Measurements from ENCODE around the gene PBXIP1. TPM values are rescaled to one million over a fixed set of nuclear protein-coding genes. Genes with fewer than 3 reads are reported as not detected.

Gene PBXIP1
- total and polyA plus RNA-seq, 2 of the 13 experiments (the other 11 are each of a cell fraction or from before 2014, with no cell fraction given) = 16.3 to 31.9 TPM

GRCh38 chr1:155000726-155001424, 45.0 kb upstream of the PBXIP1 start (continued):
- 0 out of 2 replicates have a peak, but pooled peaks have one; percentile 34 for TF ChIP-seq HOMEZ (CRISPR knock-in tag; IDR thresholded peaks at IDR 0.05; ENCODE audit: low read depth)
- peak; percentile 72 for TF ChIP-seq HOXA5 (CRISPR knock-in tag; IDR thresholded peaks at IDR 0.05)
- no peak for TF ChIP-seq RELA (CRISPR knock-in tag; IDR thresholded peaks at IDR 0.05)
- TF ChIP-seq ZNF530 (CRISPR knock-in tag; IDR thresholded peaks at IDR 0.05; ENCODE audit: low read depth) = no peak
- TF ChIP-seq ZNF234 (CRISPR knock-in tag; conservative IDR thresholded peaks at IDR 0.05) = no peak
- peak; percentile 77 for TF ChIP-seq GATAD2A (CRISPR knock-in tag; IDR thresholded peaks at IDR 0.05)
- peak; percentile 71 for TF ChIP-seq ZNF574 (CRISPR knock-in tag; IDR thresholded peaks at IDR 0.05)
- peak; percentile 50; the same call in 1 of the 2 replicates for TF ChIP-seq KMT2B (CRISPR knock-in tag; IDR thresholded peaks at IDR 0.05)
- peak; percentile 100 for TF ChIP-seq ZNF276 (CRISPR knock-in tag; IDR thresholded peaks at IDR 0.05; ENCODE audit: low read depth)
- TF ChIP-seq ZNF292 (CRISPR knock-in tag; IDR thresholded peaks at IDR 0.05; ENCODE audit: borderline replicate concordance, low read depth) = no peak
- peak; percentile 82; the same call in 1 of the 2 replicates for TF ChIP-seq TFAP4 (IDR thresholded peaks at IDR 0.05; ENCODE audit: borderline replicate concordance, low read depth)
- TF ChIP-seq SOX5 (CRISPR knock-in tag; IDR thresholded peaks at IDR 0.05; ENCODE audit: borderline replicate concordance) = peak; percentile 67; the same call in 1 of the 2 replicates
- TF ChIP-seq ZNF556 (CRISPR knock-in tag; IDR thresholded peaks at IDR 0.05; ENCODE audit: borderline replicate concordance) = peak; percentile 76; the same call in 1 of the 2 replicates
- no peak for TF ChIP-seq USF2 (IDR thresholded peaks at IDR 0.05; ENCODE audit: low read depth, low read length)
- no peak for TF ChIP-seq USF2 (CRISPR knock-in tag; IDR thresholded peaks at IDR 0.05; ENCODE audit: borderline replicate concordance)
